OCI-LY1 (cell line): ENCODE data around the gene RPRD1A.

Experiments
- H2AFZ ChIP-seq: fragments of 200-600 bp; sonication (generic), shearing (Covaris generic); 2 replicates; pipeline ENCODE4 v1.6.0; 2014; ENCODE audit warnings: antibody characterized with exemption, mild to moderate bottlenecking, low read length
- H3F3A ChIP-seq: fragments of 200-600 bp; sonication (generic), shearing (Covaris generic); 2 replicates; pipeline ENCODE4 v1.6.0; 2014; ENCODE audit warnings: mild to moderate bottlenecking, antibody characterized with exemption, low read length, moderate library complexity; ENCODE audit not compliant: insufficient read depth
- H3K27ac ChIP-seq: fragments of 200-600 bp; sonication (generic); 2 replicates; pipeline ENCODE4 v1.5.1; 2014; ENCODE audit warnings: low read length, mixed run types, mild to moderate bottlenecking, low read depth; ENCODE audit not compliant: poor library complexity, severe bottlenecking
- H3K27me3 ChIP-seq: fragments of 200-600 bp; sonication (generic); 2 replicates; pipeline ENCODE4 v1.6.0; 2014; ENCODE audit warnings: antibody characterized with exemption, mild to moderate bottlenecking, low read length, moderate library complexity; ENCODE audit not compliant: insufficient read depth
- H3K36me3 ChIP-seq: fragments of 200-600 bp; sonication (generic); 2 replicates; pipeline ENCODE4 v1.6.1; 2014; ENCODE audit warnings: mild to moderate bottlenecking, antibody characterized with exemption, low read length, moderate library complexity, mixed read lengths; ENCODE audit not compliant: insufficient read depth
- H3K4me1 ChIP-seq: fragments of 200-600 bp; sonication (generic); 2 replicates; pipeline ENCODE4 v1.5.1; 2014; ENCODE audit warnings: mild to moderate bottlenecking, low read length, moderate library complexity; ENCODE audit not compliant: insufficient read depth, severe bottlenecking
- H3K4me2 ChIP-seq: fragments of 200-600 bp; sonication (generic), shearing (Covaris generic); 2 replicates; pipeline ENCODE4 v1.6.1; 2014; ENCODE audit warnings: low read length
- H3K4me3 ChIP-seq: fragments of 200-600 bp; sonication (generic); 2 replicates; pipeline ENCODE4 v1.5.1; 2014; ENCODE audit warnings: low read length, low read depth, mild to moderate bottlenecking, mixed read lengths; ENCODE audit not compliant: poor library complexity, severe bottlenecking
- H3K79me2 ChIP-seq: fragments of 200-600 bp; shearing (Covaris generic); 2 replicates; pipeline ENCODE4 v1.6.1; 2016; ENCODE audit warnings: mixed run types, low read length, mixed read lengths; ENCODE audit not compliant: insufficient read depth
- H3K9ac ChIP-seq: fragments of 200-600 bp; sonication (generic), shearing (Covaris generic); 2 replicates; pipeline ENCODE4 v1.6.1; 2014; ENCODE audit warnings: mild to moderate bottlenecking, low read length, mixed read lengths
- H3K9me2 ChIP-seq: fragments of 200-600 bp; sonication (generic), shearing (Covaris generic); 2 replicates; pipeline ENCODE4 v1.6.1; 2014; ENCODE audit warnings: low read depth, mild to moderate bottlenecking, low read length, mixed read lengths
- H3K9me3 ChIP-seq: fragments of 200-600 bp; shearing (Covaris generic); 2 replicates; pipeline ENCODE4 v1.6.1; 2014; ENCODE audit warnings: low read length, mixed read lengths
- H4K20me1 ChIP-seq: fragments of 200-600 bp; sonication (generic), shearing (Covaris generic); 2 replicates; pipeline ENCODE4 v1.6.0; 2016; ENCODE audit warnings: mild to moderate bottlenecking, low read length; ENCODE audit not compliant: insufficient read depth
- CTCF ChIP-seq: fragments of 200-600 bp; sonication (generic), shearing (Covaris generic); IDR thresholded peaks from 2 replicates; pipeline ENCODE4 v1.5.1; 2017; ENCODE audit warnings: mild to moderate bottlenecking, antibody characterized with exemption, low read length, moderate library complexity, mixed read lengths
- EZH2 ChIP-seq: fragments of 200-600 bp; sonication (generic), shearing (Covaris generic); IDR thresholded peaks from 2 replicates; pipeline ENCODE4 v1.8.0; 2017; ENCODE audit warnings: borderline replicate concordance, mixed run types, mild to moderate bottlenecking, antibody characterized with exemption, low read length, moderate library complexity, mixed read lengths

RPRD1A gene

GRCh38 chr18:35973650-35974049, 93.7 kb downstream of the RPRD1A start:
- Histone ChIP-seq H3K79me2 (peaks cover 8% of the 10 kb centered on the region), H3K27ac (no peak overlapping the region), H3K9me3 (no peaks in the 10 kb centered on the region), H3K9ac (peak overlapping the region; percentile 97), H3K27me3 (no peaks in the 10 kb centered on the region), H3F3A (no peaks in the 10 kb centered on the region), H3K36me3 (peaks cover 47% of the 10 kb centered on the region), H4K20me1 (no peaks in the 10 kb centered on the region), H3K4me2 (peak overlapping the region; percentile 92), H2AFZ (no peak overlapping the region), H3K4me1 (peaks cover 29% of the 10 kb centered on the region), H3K9me2 (no peaks in the 10 kb centered on the region), H3K4me3 (peak overlapping the region; percentile 97)
- TF ChIP-seq EZH2 (no peak), CTCF (no peak)

- H3K4me1 ChIP-seq = peaks cover 29% of the 10 kb centered on the region
- peaks cover 8% of the 10 kb centered on the region for H3K79me2 ChIP-seq
- peak within 1 kb of the TSS; percentile 97 for H3K4me3 ChIP-seq
- H3K27ac ChIP-seq = peak within 1 kb of the TSS; percentile 60
- peak within 1 kb of the TSS; percentile 96 for H2AFZ ChIP-seq
- no peaks in the 10 kb centered on the region for H4K20me1 ChIP-seq
- H3K4me2 ChIP-seq = peak within 1 kb of the TSS; percentile 92
- no peaks in the 10 kb centered on the region for H3K9me3 ChIP-seq
- no peaks in the 10 kb centered on the region for H3F3A ChIP-seq
- peaks cover 35% of the 10 kb centered on the region for H3K36me3 ChIP-seq
- H3K27me3 ChIP-seq = no peaks in the 10 kb centered on the region
- TF ChIP-seq CTCF = no peak
- TF ChIP-seq EZH2 = no peak
- H3K9me2 ChIP-seq = no peaks in the 10 kb centered on the region
- H3K9ac ChIP-seq = peak within 1 kb of the TSS; percentile 97
Observed at GRCh38 chr18:35972197-35973000, 95.0 kb downstream of the RPRD1A start, which contains the start of gene RMP24. Gene RMP24 (plus strand): TSS chr18:35972679.

GRCh38 chr18:35971661-35972196, 95.6 kb downstream of the RPRD1A start:
- no peaks in the 10 kb centered on the region for H4K20me1 ChIP-seq
- H3F3A ChIP-seq = no peaks in the 10 kb centered on the region
- no peaks in the 10 kb centered on the region for H3K9me3 ChIP-seq
- peak overlapping the region; percentile 92 for H3K4me2 ChIP-seq
- H3K9ac ChIP-seq = peak overlapping the region; percentile 67
- TF ChIP-seq CTCF (no peak), EZH2 (no peak)
- peaks cover 28% of the 10 kb centered on the region for H3K36me3 ChIP-seq
- peaks cover 29% of the 10 kb centered on the region for H3K4me1 ChIP-seq
- H3K4me3 ChIP-seq = peak overlapping the region; percentile 97
- H3K79me2 ChIP-seq = peaks cover 8% of the 10 kb centered on the region
- no peaks in the 10 kb centered on the region for H3K27me3 ChIP-seq
- H3K27ac ChIP-seq = peak overlapping the region; percentile 60
- peak overlapping the region; percentile 96 for H2AFZ ChIP-seq
- no peaks in the 10 kb centered on the region for H3K9me2 ChIP-seq
